IPS DF 6.9 (cell line): ENCODE measurements around the gene APBB1.

Experiments
- DNase-seq: peaks from one replicate; pipeline ENCODE4 v3.0.0-alpha.2; 2013; ENCODE audit warnings: low read depth, low spot score
- H3K27ac ChIP-seq: one replicate; pipeline ENCODE4 v1.5.1; 2013; ENCODE audit warnings: low read length, control low read depth
- H3K27me3 ChIP-seq: 2 replicates; pipeline ENCODE4 v1.6.1; 2013; ENCODE audit warnings: mild to moderate bottlenecking, low read length; ENCODE audit not compliant: control insufficient read depth, insufficient read depth
- H3K36me3 ChIP-seq: 2 replicates; pipeline ENCODE4 v1.6.1; 2013; ENCODE audit warnings: low read length; ENCODE audit not compliant: control insufficient read depth, insufficient read depth
- H3K4me1 ChIP-seq: 2 replicates; pipeline ENCODE4 v1.6.1; 2013; ENCODE audit warnings: low read length; ENCODE audit not compliant: control insufficient read depth, insufficient read depth
- H3K4me3 ChIP-seq: 2 replicates; pipeline ENCODE4 v1.5.1; 2013; ENCODE audit warnings: mild to moderate bottlenecking, low read length
- H3K9me3 ChIP-seq: 2 replicates; pipeline ENCODE4 v1.6.1; 2013; ENCODE audit warnings: low read length, inconsistent platforms; ENCODE audit not compliant: control insufficient read depth, insufficient read depth
- WGBS: extraction: QIAGEN DNeasy Blood & Tissue Kit; methylation state at CpG from one replicate; pipeline ENCODE4 v1.1.7; 2013; ENCODE audit warnings: mixed read lengths, missing lambda C conversion rate; ENCODE audit not compliant: insufficient read length, insufficient coverage; 5-methylcytosine and 5-hydroxymethylcytosine counted together

Gene APBB1

GRCh38 chr11:6442441-6442840, 23.5 kb upstream of the APBB1 start:
- no peak for DNase-seq
- Histone ChIP-seq H3K36me3 (no peaks in the 10 kb centered on the region), H3K27me3 (no peaks in the 10 kb centered on the region), H3K27ac (no peak overlapping the region), H3K4me3 (no peak overlapping the region), H3K9me3 (no peaks in the 10 kb centered on the region), H3K4me1 (no peaks in the 10 kb centered on the region)
- no CpG with 5 or more reads among the region's 4 CpGs for WGBS

DNA sequence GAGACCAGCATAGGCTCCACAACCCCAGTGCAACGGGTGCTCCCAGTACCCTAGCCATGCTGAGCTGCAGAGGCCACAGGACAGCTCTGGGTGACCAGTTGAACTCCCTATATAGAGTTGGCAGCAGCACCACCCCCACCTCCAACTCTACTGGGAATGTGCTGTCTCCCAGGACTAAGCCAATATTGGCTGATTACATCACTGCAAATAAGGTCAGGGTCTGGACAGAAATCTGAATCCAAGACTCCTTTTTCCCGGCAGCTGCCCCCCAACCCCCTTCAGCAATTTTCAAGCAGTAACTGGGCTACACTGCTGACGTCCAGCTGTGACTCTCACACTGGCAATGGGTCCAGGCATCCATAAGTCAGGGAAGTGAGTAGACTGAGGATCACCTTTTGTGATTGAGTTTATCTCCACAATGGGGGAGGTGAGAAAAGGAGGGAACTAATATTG, 22.0 kb upstream of the APBB1 start, which contains the start of gene HPX:
HPX (minus strand) TSS at position 82 of the 453 bp plus-strand sequence; CDS start at position 58, 24 bp downstream.
- Histone ChIP-seq H3K4me3 (no peak within 1 kb of the TSS), H3K36me3 (no peaks in the 10 kb centered on the region), H3K27ac (no peak within 1 kb of the TSS), H3K9me3 (no peaks in the 10 kb centered on the region), H3K4me1 (no peaks in the 10 kb centered on the region), H3K27me3 (no peaks in the 10 kb centered on the region)
- WGBS, result no CpG with 5 or more reads among the region's 3 CpGs
- DNase-seq, result no peak

GRCh38 chr11:6438979-6439571, 20.2 kb upstream of the APBB1 start:
- DNase-seq, result no peak
- Histone ChIP-seq H3K9me3 (no peaks in the 10 kb centered on the region), H3K4me1 (no peaks in the 10 kb centered on the region), H3K27ac (no peak overlapping the region), H3K36me3 (no peaks in the 10 kb centered on the region), H3K4me3 (no peak overlapping the region), H3K27me3 (no peaks in the 10 kb centered on the region)
- no CpG with 5 or more reads among the region's 1 CpG for WGBS

GRCh38 chr11:6437993-6438392, 19.1 kb upstream of the APBB1 start:
- DNase-seq, result no peak
- H3K4me1 ChIP-seq, result no peaks in the 10 kb centered on the region
- no CpG with 5 or more reads among the region's 3 CpGs for WGBS

GRCh38 chr11:6437423-6437822, 18.5 kb upstream of the APBB1 start:
- no peaks in the 10 kb centered on the region for H3K36me3 ChIP-seq
- H3K27ac ChIP-seq, result no peak overlapping the region
- no peaks in the 10 kb centered on the region for H3K4me1 ChIP-seq
- no peak overlapping the region for H3K4me3 ChIP-seq
- no peak for DNase-seq
- H3K27me3 ChIP-seq, result no peaks in the 10 kb centered on the region
- WGBS, result no CpG with 5 or more reads among the region's 12 CpGs
- H3K9me3 ChIP-seq, result no peaks in the 10 kb centered on the region

More at GRCh38 chr11:6437993-6438392, 19.1 kb upstream of the APBB1 start:
- no peaks in the 10 kb centered on the region for H3K36me3 ChIP-seq
- no peaks in the 10 kb centered on the region for H3K9me3 ChIP-seq
- H3K27me3 ChIP-seq, result no peaks in the 10 kb centered on the region
- H3K4me3 ChIP-seq, result no peak overlapping the region
- no peak overlapping the region for H3K27ac ChIP-seq

DNA sequence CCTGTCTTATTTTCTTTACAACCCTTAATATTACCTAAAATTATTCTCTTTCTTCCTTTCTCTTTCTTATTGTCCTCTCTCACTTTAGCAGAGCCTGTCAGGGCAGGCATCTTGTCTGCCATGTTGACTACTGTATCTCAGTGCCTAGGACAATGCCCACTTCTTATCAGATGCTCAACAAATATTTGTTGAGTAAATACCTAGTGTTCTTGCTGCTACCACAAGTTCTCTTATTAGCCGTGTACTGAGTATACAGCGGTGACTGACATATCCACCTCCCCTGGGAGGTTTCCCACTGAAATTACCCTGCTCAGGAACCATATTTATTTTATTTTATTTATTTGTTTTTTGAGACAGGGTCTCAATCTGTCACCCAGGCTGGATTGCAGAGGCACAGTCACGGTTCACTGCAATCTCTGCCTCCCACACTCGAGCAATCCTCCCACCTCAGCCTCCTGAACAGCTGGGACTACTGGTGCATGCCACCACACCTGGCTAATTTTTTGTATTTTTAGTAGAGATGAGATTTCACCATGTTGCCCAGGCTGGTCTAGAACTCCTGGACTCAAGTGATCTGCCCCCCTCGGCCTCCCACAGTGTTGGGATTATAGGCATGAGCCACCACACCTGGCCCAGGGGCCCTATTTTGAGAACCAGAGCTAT, 15.2 kb upstream of the APBB1 start:
- H3K4me1 ChIP-seq, result no peaks in the 10 kb centered on the region
- H3K36me3 ChIP-seq, result no peaks in the 10 kb centered on the region
- no peak overlapping the region for H3K4me3 ChIP-seq
- no CpG with 5 or more reads among the region's 5 CpGs for WGBS
- no peaks in the 10 kb centered on the region for H3K9me3 ChIP-seq
- DNase-seq, result no peak
- no peak overlapping the region for H3K27ac ChIP-seq
- H3K27me3 ChIP-seq, result no peaks in the 10 kb centered on the region

GRCh38 chr11:6431861-6432260, 13.0 kb upstream of the APBB1 start:
- no CpG with 5 or more reads among the region's 3 CpGs for WGBS
- Histone ChIP-seq H3K36me3 (no peaks in the 10 kb centered on the region), H3K4me1 (peaks cover 4% of the 10 kb centered on the region; the same call in 1 of the 2 replicates), H3K27me3 (no peaks in the 10 kb centered on the region), H3K9me3 (no peaks in the 10 kb centered on the region), H3K27ac (no peak overlapping the region), H3K4me3 (no peak overlapping the region)
- no peak for DNase-seq

DNA sequence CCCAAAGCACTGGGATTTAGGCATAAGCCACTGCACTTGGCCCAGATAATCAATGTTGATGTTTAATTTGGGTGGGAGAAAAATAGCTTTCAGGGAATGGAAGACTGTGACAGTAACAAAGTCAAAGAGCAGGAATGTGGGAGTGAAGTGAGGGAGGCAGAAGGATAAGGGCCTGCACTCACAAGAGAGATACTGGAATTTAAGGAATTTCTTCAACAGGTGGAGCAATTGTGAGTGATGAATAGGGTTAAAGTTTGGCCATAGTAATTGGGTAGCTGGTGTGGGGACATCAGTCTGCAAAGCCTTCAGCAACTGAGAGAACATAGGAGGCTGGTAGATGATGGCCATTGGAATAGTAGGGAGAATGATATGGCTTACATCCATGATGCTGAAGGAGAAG, 8.6 kb upstream of the APBB1 start:
- Histone ChIP-seq H3K4me1 (peaks cover 4% of the 10 kb centered on the region; the same call in 1 of the 2 replicates), H3K4me3 (no peak overlapping the region), H3K9me3 (no peaks in the 10 kb centered on the region), H3K27me3 (no peaks in the 10 kb centered on the region), H3K27ac (no peak overlapping the region), H3K36me3 (no peaks in the 10 kb centered on the region)
- DNase-seq, result no peak

DNA sequence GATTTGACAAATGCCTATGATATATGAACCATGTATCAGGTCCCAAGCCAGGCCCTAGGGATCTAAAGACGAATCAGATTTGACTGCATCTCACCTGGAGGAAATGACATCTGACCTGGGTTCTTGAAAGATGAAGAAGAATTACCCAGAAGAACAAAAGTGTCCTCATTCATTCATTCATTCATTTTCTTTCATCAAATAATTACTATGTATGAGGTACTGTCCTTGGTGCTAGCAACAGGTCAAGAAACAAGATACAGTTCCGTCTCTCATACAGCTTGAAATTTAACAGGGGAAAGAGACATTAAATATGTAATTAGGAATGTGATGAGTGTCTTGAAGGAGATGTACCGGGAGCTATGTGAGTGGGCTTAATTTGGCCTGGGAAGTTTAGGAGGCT, 1.8 kb upstream of the APBB1 start:
- H3K4me1 ChIP-seq, result no peaks in the 10 kb centered on the region
- no peak overlapping the region for H3K27ac ChIP-seq
- no peak overlapping the region for H3K4me3 ChIP-seq
- no peaks in the 10 kb centered on the region for H3K36me3 ChIP-seq
- no CpG with 5 or more reads among the region's 3 CpGs for WGBS
- DNase-seq, result no peak
- no peaks in the 10 kb centered on the region for H3K9me3 ChIP-seq
- peaks cover 5% of the 10 kb centered on the region; the same call in 1 of the 2 replicates for H3K27me3 ChIP-seq

- Histone ChIP-seq H3K27me3 (peaks cover 5% of the 10 kb centered on the region; the same call in 1 of the 2 replicates), H3K4me1 (no peaks in the 10 kb centered on the region), H3K4me3 (peak overlapping the region; percentile 90), H3K9me3 (no peaks in the 10 kb centered on the region), H3K27ac (no peak overlapping the region), H3K36me3 (no peaks in the 10 kb centered on the region)
- WGBS, result no CpG with 5 or more reads among the region's 38 CpGs
- DNase-seq, result no peak
Observed at GRCh38 chr11:6418557-6419008, 311 bp downstream of the APBB1 start.
